ENCODE results near the gene CEBPB.

The CEBPB gene

GRCh38 chr20:50232651-50233324 lies 42.2 kb downstream of the CEBPB start:
- no peak overlapping the region for H3K4me3 ChIP-seq (ENCODE audit: low read length)
- DNase-seq (ENCODE audit: low read depth): no peak
- TF ChIP-seq CTCF (conservative IDR thresholded peaks at IDR 0.05; ENCODE audit: low read length): no peak

- no peak for TF ChIP-seq CTCF (conservative IDR thresholded peaks at IDR 0.05; ENCODE audit: low read length)
- no peak overlapping the region for H3K4me3 ChIP-seq (ENCODE audit: low read length)
- no peak for DNase-seq (ENCODE audit: low read depth)
These were observed 42.9 kb downstream of the CEBPB start for GRCh38 chr20:50233325-50234212.

GRCh38 chr20:50234288-50234687 lies 43.7 kb downstream of the CEBPB start:
- no peak for TF ChIP-seq CTCF (conservative IDR thresholded peaks at IDR 0.05; ENCODE audit: low read length)
- DNase-seq (ENCODE audit: low read depth): no peak
- no peak overlapping the region for H3K4me3 ChIP-seq (ENCODE audit: low read length)

DNA sequence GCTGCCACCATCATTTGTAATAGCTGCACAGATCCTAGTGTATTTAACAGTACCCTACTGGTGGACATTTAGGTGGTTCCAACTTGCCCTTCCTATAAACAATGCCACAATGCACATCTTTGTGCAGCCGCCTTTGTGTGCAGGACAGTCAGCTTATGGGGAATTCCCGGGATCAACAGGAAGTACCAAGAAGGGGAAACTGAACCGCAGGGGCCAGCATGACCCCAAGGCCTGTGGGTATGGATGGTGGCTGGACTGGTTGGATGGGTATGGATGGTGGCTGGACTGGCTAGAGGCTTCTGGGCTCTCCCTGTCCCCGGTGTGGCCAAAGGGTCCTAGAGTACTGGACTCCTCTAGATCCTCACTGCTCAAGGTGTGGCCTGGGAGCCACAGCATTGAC lies 46.7 kb downstream of the CEBPB start:
- TF ChIP-seq CTCF (conservative IDR thresholded peaks at IDR 0.05; ENCODE audit: low read length): no peak
- H3K4me3 ChIP-seq (ENCODE audit: low read length): no peak overlapping the region
- DNase-seq (ENCODE audit: low read depth): no peak

DNA sequence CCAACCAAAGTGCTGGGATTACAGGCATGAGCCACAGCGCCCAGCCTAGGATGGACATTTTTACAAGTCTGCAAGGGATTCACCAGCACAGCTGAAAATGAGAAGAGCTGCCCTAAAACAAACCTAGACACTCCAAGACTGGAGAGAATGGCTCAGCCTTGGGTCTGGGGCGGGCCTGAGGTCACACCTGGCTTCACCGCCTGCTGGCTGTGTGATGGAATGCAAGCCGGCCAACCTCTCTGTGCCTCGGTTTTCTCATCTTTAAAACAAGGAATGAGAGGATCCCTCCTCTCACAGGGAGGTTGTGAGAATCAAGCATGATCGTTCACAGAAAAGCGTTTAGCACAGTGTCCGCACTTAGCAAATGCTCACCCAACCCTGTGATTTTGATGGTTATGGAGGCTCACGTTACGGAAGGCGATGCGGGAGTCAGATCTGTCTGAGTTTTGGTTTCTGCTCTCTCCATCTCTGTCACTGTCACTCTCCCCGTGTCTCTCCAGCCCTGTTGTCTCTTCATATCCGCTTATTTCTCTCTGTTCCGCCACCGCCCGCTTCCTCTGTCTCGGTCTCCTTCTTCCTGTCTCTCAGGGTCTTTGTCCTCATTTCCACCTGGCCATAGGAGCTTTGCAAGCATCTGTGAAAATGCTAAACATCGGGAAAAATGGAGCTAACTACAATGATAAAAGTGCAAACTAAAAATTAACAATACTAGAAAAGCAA lies 47.6 kb downstream of the CEBPB start:
- no peak for DNase-seq (ENCODE audit: low read depth)
- TF ChIP-seq CTCF (conservative IDR thresholded peaks at IDR 0.05; ENCODE audit: low read length): no peak
- no peak overlapping the region for H3K4me3 ChIP-seq (ENCODE audit: low read length)

- no peak overlapping the region for H3K4me3 ChIP-seq (ENCODE audit: low read length)
- TF ChIP-seq CTCF (conservative IDR thresholded peaks at IDR 0.05; ENCODE audit: low read length): no peak
- DNase-seq (ENCODE audit: low read depth): no peak
These were observed 49.5 kb downstream of the CEBPB start for GRCh38 chr20:50240092-50240491.
